Erythroblast (primary cell): Measurements from ENCODE around the gene KAZN.

Experiments
- GATA1 ChIP-seq: IDR thresholded peaks from 2 replicates; pipeline ENCODE4 v1.6.1; 2011; ENCODE audit warnings: low read depth, mild to moderate bottlenecking, control low read depth, low read length, moderate library complexity
- POLR2A ChIP-seq: IDR thresholded peaks from 2 replicates; pipeline ENCODE4 v1.6.1; 2011; ENCODE audit warnings: mild to moderate bottlenecking, low read length

DNA sequence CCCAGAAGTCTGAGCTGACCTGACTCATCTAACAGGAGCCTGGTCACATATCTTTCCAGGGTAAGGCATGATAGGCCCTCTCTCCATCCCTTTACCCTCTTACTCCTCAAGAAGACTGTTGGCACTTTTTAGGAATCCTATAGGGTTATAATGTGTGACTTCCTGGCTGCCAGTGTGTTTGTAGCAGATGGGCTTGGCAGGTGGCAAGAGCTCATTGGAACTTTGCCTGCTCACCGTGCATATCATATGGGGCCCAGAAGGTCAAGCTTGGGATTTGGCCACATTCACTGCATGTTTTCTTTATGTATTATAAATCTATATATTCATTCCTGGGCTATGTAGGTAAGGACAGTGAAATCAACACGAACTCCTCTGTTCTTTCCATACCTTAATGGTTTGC lies 5.2 kb downstream of the KAZN start:
- no peak for TF ChIP-seq POLR2A
- no peak for TF ChIP-seq GATA1
